HG03097 (cell line): ENCODE results near the gene TXNDC9.
"Not testable (repeated sequence)": the region's sequence is repeated elsewhere in the genome, so short reads cannot be mapped to it uniquely, and the experiment has no call there.

Source experiments
- ATAC-seq: cut with Tn5 transposase; IDR thresholded peaks from one replicate; pipeline ENCODE4 v1.9.1; 2021; ENCODE audit not compliant: unreplicated experiment, low FRiP score

TXNDC9 gene

DNA sequence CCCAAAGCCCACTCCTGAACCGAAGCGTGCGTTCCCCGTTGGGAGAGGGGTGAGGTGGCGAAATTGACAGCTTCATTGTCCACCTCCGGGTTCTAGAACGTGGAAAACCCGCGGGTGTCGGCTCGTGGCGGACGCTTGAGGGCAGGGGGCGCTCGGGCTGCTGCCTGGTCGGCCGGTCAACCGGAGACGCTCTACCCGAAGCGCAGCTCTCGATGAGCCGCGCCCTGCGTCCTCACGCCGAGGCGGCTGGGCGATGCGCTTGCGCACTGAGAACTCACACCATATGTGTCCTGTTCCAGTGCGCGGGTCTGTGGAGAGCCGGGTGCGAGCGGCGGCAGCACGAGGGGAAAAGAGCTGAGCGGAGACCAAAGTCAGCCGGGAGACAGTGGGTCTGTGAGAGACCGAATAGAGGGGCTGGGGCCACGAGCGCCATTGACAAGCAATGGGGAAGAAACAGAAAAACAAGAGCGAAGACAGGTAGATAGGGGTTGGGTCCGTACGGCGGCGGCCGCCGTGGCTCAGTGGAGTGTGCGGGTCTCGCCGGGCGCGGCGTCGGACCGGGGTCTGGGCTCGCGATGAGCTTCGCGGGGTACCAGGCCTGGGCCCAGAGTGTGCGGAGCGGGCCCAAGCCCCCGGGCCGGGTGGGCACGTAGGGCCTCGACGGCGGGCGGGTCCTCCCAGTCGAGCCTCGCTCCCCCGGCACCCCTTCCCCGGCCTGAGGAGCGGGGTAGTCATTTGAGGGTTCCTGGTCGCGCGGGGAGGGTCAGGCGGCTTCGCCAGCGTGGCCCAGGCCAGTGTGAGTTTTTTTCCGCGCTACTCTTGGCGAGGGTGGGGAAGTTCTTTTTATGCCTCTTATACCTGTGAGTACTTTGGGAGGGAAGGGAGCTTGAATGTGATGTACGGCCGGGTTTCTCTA is 1.2 kb upstream of the TXNDC9 start, which contains the start of gene EIF5B:
Gene EIF5B (plus strand): TSS at position 277 of the 916 bp plus-strand sequence. CDS start 166 bp downstream, at position 443.
- peak; percentile 64 for ATAC-seq

DNA sequence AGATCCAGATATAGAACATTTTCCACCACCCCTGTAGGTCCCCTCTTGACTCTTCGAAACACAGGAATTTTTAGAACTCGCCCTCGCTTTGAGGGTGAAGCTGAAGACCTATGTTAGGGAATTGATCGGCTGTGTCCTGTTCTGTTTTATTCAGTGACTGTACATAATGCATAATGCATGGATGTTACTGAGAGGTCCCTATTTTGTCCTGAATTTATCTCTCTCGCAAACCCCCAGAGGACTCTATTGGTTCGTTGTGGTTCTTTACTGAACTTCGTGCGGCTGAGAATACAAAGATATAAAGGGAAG is 625 bp upstream of the TXNDC9 start:
- ATAC-seq = peak; percentile 3

- ATAC-seq = no peak
Observed at GRCh38 chr2:99325384-99325783, 10.7 kb downstream of the TXNDC9 start.

DNA sequence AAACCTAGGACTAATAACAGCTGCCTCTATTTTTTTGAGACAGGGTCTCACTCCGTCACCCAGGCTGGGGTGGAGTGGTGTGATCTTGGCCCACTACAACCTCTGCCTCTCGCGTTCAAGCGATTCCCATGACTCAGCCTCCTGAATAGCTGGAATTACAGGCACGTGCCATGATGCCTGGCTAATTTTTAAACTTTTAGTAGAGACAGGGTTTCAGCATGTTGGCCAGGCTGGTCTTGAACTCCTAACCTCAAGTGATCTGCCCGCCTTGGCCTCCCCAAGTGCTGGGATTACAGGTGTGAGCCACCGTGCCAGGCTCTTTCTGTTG is 18.3 kb downstream of the TXNDC9 start:
- not testable (repeated sequence) for ATAC-seq

- no peak for ATAC-seq
Observed at GRCh38 chr2:99317161-99317872, 18.8 kb downstream of the TXNDC9 start.

DNA sequence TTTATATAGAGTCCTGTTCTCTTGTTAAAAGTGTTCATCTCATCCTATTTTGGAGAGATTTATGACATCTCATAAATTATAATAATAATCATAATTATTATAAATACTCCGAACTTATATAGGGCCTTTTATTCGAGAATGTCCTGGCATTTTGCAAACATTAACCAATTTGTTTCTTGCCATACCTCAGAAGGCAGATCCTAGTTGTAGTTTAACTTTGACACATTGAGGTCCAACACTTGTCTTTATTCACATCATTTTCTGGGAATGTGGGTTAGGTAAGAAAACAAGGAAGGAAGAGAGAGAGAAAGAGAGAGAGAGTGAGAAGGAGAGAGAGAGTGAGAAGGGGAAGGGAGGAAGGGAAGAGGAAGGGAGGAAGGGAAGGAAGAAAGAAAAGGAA is 35.0 kb downstream of the TXNDC9 start, which contains the start of gene LYG1:
Gene LYG1 (minus strand): TSS at position 101 of the 400 bp plus-strand sequence. CDS start 5,527 bp downstream, outside the sequence.
- not testable (repeated sequence) for ATAC-seq

DNA sequence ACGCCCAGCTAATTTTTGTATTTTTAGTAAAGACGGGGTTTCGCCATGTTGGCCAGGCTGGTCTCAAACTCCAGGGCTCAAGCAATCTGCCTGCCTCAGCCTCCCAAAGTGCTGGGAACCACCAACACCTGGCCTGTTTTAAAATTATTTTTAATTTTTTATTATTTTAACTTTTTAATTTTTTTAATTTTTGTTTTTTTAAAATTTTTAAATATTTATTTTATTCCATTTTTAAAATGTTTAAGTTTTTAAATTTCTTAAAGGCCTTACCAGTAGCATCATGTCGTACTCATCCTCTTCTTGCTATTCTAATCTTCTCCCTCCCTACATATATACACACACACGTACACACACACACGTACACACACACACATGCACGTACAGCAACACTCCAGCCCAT is 36.6 kb downstream of the TXNDC9 start:
- no peak for ATAC-seq

DNA sequence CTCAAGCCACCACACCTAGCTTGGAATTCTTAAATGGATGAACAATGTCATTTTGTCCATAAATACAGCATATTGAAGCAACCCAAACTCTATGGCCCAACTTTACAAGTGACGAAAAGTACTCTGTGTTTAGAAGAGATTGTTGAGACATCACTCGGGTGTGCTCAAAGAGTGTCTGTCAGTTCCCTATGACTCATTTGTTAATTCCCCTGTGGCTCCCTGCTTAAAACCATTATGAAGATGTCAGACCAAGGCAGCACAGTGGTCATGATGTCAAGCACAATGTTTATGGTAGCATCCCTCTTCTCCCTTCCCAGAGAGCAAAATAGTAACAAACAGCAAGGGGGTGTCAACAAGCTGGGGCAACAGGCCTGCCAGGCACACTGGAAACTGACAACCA is 38.1 kb downstream of the TXNDC9 start:
- ATAC-seq = no peak

DNA sequence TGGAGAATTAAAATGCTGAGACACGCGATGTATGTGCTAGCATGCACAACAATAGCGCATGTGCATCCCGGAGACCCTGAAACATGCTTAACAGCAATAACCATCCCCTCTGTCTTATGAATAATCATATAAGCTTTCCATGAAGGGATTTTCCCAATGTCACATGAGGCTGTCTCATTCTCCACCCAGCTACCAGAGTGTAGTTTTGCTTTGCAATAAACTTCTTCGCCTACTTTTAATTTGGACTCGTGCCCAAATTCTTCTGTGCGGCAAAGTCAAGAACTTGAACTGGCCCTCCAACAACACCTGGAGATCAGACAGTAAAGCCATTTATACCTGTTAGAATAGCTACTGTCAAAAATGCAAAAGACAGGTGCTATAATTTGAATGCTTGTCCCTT is 50.6 kb downstream of the TXNDC9 start:
- no peak for ATAC-seq

DNA sequence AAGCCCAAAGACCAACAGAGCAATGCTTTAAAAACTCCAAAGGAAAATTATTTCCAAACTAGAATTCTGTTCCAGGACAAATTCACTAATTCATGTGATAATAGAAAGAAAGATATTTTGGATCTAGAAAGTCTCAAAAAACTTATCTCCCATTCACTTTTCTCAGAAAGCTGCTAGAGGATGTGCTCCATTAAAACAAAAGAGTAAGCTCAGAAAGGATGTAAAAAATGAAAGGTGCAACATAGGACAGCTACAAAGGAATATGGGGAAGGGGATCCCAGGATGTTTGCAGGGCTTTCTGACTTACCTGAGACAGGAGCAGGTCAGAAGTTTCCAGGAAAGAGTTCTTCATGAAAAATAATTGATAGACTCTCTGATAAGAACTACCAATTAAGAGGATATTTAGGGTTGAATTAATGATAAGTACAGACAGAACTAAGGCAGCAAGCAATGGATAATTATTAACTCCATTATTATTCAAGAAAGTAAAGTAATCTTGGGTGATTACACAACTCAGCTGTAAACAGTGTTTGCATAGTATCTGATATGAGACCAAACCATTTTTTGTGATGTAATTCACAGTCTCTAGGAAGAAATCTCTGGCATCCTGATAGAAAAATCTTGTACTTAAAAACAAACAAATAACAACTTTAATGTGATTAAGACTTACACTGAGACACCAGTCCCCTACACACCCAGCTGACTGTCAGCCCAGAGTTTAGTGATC is 56.0 kb downstream of the TXNDC9 start:
- ATAC-seq = no peak

GRCh38 chr2:99278793-99279291 is 57.3 kb downstream of the TXNDC9 start:
- ATAC-seq = no peak

- ATAC-seq = not testable (repeated sequence)
Observed at GRCh38 chr2:99278195-99278765, 57.9 kb downstream of the TXNDC9 start.

- no peak for ATAC-seq
Observed at GRCh38 chr2:99275882-99276281, 60.3 kb downstream of the TXNDC9 start.
